Kidney epithelial cell (primary cell): ENCODE results near the gene KCTD16. TPM values are rescaled to one million over a fixed set of nuclear protein-coding genes. Genes with fewer than 3 reads are reported as not detected.

Experiments
- DNase-seq: peaks from one replicate; pipeline ENCODE4 v3.0.0-alpha.2; 2010; ENCODE audit warnings: low read depth
- H3K27me3 ChIP-seq: 2 replicates; pipeline ENCODE4 v1.6.0; 2011; ENCODE audit warnings: low read length; ENCODE audit not compliant: control insufficient read depth, insufficient read depth
- H3K36me3 ChIP-seq: 2 replicates; pipeline ENCODE4 v1.5.1; 2011; ENCODE audit warnings: low read length; ENCODE audit not compliant: control insufficient read depth, insufficient read depth
- H3K4me3 ChIP-seq: 2 replicates; pipeline ENCODE4 v1.5.1; 2011; ENCODE audit warnings: low read depth, mild to moderate bottlenecking, control low read depth, low read length
- total RNA-seq: library from RNA; depleted of rRNA; stranded (reverse); fragments of >200 nt; gene quantifications from 2 replicates; pipeline ENCODE4 v1.2.3, GENCODE V29; 2015
- TF ChIP-seq, protein P1 (sequence below): IDR thresholded peaks from 2 replicates; pipeline ENCODE4 v1.5.1; 2011; ENCODE audit warnings: mild to moderate bottlenecking, moderate library complexity, low read length, control low read depth, inconsistent platforms; ENCODE audit not compliant: insufficient read depth, poor library complexity, severe bottlenecking

The KCTD16 gene
- total RNA-seq, 1 donor from 2014 or later, result 1.4 TPM

- Histone ChIP-seq H3K27me3 (no peaks in the 10 kb centered on the region), H3K36me3 (no peaks in the 10 kb centered on the region), H3K4me3 (no peak overlapping the region)
- TF ChIP-seq, protein P1, sequence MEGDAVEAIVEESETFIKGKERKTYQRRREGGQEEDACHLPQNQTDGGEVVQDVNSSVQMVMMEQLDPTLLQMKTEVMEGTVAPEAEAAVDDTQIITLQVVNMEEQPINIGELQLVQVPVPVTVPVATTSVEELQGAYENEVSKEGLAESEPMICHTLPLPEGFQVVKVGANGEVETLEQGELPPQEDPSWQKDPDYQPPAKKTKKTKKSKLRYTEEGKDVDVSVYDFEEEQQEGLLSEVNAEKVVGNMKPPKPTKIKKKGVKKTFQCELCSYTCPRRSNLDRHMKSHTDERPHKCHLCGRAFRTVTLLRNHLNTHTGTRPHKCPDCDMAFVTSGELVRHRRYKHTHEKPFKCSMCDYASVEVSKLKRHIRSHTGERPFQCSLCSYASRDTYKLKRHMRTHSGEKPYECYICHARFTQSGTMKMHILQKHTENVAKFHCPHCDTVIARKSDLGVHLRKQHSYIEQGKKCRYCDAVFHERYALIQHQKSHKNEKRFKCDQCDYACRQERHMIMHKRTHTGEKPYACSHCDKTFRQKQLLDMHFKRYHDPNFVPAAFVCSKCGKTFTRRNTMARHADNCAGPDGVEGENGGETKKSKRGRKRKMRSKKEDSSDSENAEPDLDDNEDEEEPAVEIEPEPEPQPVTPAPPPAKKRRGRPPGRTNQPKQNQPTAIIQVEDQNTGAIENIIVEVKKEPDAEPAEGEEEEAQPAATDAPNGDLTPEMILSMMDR, result peak; percentile 81
- no peak for DNase-seq
Observed at GRCh38 chr5:144203750-144204596, 33.3 kb downstream of the KCTD16 start.

GRCh38 chr5:144205141-144205551 is 34.5 kb downstream of the KCTD16 start:
- H3K4me3 ChIP-seq, result peak overlapping the region; percentile 23

DNA sequence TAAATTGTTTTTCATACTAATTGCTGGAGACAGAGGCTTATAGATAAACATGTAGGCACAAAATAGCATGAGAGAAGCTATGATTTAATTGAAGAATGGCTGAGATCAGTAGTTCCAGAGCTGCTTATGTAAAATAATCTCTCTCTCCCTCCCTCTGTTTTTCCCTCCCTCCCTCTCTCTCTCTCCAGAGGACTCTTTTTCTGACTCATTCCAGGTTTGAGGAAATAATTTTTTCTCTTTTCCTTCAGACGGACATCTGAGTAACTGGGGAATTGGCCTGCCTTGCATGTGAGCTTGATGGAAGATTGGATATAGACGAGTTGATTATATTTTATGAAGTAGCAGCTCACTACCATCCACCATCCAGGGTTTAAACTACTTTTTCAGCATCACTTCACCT is 35.5 kb downstream of the KCTD16 start:
- no peaks in the 10 kb centered on the region for H3K27me3 ChIP-seq
- DNase-seq, result no peak
- TF ChIP-seq, protein P1, result no peak
- H3K36me3 ChIP-seq, result no peaks in the 10 kb centered on the region
- H3K4me3 ChIP-seq, result no peak overlapping the region

More at GRCh38 chr5:144205141-144205551, 34.5 kb downstream of the KCTD16 start:
- TF ChIP-seq, protein P1, result no peak
- Histone ChIP-seq H3K36me3 (no peaks in the 10 kb centered on the region), H3K27me3 (no peaks in the 10 kb centered on the region)
- DNase-seq, result no peak

DNA sequence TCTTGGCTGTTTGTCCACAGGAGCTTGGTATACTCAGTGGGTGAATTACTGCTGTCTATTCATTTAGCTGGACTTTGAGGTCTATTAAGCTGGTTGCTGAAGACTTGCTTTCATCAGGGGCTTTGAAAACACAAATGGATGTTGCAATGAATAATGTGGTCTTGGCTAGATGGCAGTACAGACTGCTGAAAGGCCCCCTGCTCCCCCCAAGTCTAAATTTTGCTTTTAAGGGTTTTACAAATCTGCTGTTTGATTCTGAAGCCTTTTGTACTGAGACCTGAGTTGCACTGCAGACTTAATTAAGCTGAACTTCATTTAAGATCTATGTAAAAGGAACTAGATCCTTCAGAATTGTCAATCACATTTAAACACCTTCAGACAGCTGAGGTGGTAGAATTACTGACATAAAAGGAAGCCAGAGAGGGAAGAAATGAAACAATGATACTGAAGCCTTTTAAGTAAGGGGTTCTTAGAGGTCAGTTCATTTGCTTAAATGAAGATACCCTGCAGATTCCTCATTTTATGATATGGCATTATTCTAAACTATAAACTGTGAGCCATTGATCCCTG is 37.3 kb downstream of the KCTD16 start:
- TF ChIP-seq, protein P1, result no peak
- no peak for DNase-seq
- no peak overlapping the region for H3K4me3 ChIP-seq
- H3K27me3 ChIP-seq, result no peaks in the 10 kb centered on the region
- H3K36me3 ChIP-seq, result no peaks in the 10 kb centered on the region

- Histone ChIP-seq H3K4me3 (no peak overlapping the region), H3K36me3 (no peaks in the 10 kb centered on the region), H3K27me3 (no peaks in the 10 kb centered on the region)
- TF ChIP-seq, protein P1, result no peak
- DNase-seq, result no peak
Observed at GRCh38 chr5:144209361-144209760, 38.7 kb downstream of the KCTD16 start.
